Adrenal gland (tissue), 5 donors: ENCODE measurements around the gene NRSN1.

Experiments
- CTCF ChIP-seq, 6 experiments: fragments of 450-650 bp in 4 of 6; fragments of 200-600 bp in 2 of 6; sonication (generic) in 1 of 6; IDR thresholded peaks; 1 replicate in 5 of 6; 2 replicates in 1 of 6; pipeline versions ENCODE4 v1.5.1 to v1.8.0; 2016 to 2021; ENCODE audit warnings: antibody characterized with exemption in 6 of 6, mild to moderate bottlenecking in 2 of 6, moderate library complexity in 1 of 6
- POLR2A ChIP-seq, 2 donors: fragments of 450-650 bp; IDR thresholded peaks; one replicate each; pipeline ENCODE4 v1.6.1; 2017; ENCODE audit warnings: antibody characterized with exemption in 2 of 2, mild to moderate bottlenecking in 2 of 2, moderate library complexity in 1 of 2
- donor health status: DM: no; HTN: no; CAD: no.

- TF ChIP-seq CTCF (IDR thresholded peaks at IDR 0.05) (no peak), POLR2A (IDR thresholded peaks at IDR 0.05) (no peak)
Measured at GRCh38 chr6:24145690-24146131, 19.7 kb downstream of the NRSN1 start.
